ENCODE measurements around the gene MAGEF1.
A peak's percentile ranks its signal among the peaks of the same experiment; 100 is the strongest.
"Not testable (repeated sequence)": the region's sequence is repeated elsewhere in the genome, so short reads cannot be mapped to it uniquely, and the experiment has no call there.

Gene MAGEF1

GRCh38 chr3:184743248-184743647 is 31.4 kb upstream of the MAGEF1 start:
- no peak for DNase-seq (ENCODE audit: low read depth in 2 of 3, low spot score in 1 of 3)

GRCh38 chr3:184742676-184743135 is 30.8 kb upstream of the MAGEF1 start:
- no peak for DNase-seq (ENCODE audit: low read depth in 2 of 3, low spot score in 1 of 3)

DNA sequence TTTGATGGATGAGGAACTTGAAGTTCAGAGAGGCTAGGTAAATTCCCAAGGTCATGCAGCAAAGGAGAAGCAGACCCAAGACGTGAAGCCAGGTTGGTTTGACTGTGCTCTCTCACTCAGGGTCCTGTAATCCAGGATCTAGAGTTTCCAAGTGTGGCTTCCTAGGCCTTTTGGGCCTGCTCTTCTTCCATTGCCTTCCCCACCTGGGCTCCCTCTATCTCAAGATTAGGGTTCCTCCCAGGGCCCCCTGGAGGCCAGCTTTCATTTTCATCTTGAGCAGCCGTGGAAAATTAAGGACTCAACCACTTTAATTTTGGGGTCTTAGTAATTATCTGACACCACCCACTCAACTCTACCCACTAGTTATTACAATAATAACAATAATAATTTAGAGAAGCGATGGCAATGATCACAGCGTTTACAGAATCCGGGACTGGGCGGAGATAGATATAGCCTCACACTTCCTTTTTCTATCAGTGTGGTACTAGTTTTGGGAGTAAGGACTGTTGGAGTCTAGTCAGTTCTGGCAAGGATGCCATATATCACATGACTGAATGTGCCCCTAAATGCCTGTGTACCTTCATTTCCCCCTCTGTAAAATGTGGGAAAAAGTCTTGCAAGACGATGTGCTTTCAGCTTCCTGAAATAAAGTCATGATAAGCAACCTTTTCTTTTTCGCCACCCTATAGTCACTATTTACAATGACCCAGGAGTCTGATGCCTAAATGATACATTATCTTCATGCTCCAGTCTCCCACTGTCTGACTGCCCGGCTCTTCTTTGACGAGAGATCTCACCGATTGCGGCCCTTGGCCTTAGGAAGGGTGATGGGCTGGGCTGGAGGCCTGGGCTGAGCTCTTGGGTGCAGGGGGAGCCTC is 30.2 kb upstream of the MAGEF1 start:
- no peak for DNase-seq (ENCODE audit: low read depth in 2 of 3, low spot score in 1 of 3)

DNA sequence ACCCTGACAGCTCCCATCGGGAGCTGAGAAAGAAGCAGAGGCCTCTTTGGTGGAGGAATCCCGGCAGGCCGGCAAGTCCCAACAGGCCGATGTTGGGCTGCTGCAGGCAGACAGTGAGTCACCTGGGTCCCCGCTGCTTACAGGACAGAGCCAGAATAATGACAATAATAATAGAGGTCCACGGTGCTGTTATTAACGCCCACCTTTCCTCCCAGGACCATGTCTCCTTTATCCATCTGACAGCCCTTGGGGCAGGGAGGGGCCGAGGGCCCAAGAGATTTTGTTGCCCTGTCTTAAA is 29.3 kb upstream of the MAGEF1 start:
- no peak for DNase-seq (ENCODE audit: low read depth in 2 of 3, low spot score in 1 of 3)

DNA sequence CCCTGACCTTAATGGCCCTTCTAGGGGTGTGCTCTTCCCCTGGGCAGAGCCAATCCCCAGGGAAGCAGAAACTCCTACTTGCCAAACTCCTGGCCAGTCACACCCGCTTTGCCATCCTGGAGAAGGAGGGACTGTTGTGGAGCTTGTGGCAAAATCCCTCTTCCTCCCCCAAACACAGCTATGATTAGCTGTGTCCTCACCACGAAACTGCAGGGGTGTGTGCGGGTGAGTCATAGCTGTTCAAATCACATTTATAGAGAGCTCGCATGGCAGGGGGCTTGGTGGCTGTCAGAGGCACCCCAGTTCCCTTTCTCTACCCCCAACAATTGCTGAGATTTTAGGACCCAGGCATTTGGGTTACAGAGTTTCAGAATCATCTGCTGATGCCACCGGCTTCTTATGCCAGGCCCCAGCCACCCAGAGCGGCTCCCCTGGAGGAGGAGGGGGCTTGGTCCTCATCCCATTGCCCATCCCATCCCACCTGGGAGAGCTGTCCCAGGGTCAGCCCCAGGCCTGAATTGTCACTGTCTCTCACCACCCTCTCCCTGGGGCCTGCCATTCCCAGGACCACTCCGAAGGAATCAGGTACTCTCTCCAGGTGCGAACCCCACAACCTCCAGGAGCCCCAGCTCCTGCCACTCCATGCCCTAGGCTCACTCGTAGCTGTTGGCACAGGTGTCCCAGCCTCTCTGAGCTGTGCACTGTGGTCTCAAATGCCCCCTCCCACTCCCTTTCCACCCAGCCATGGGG is 28.8 kb upstream of the MAGEF1 start:
- DNase-seq (ENCODE audit: low read depth in 2 of 3, low spot score in 1 of 3) = peak in 2 of 3 donors; percentile 5 to 8

- no peak for DNase-seq (ENCODE audit: low read depth in 2 of 3, low spot score in 1 of 3)
Measured at GRCh38 chr3:184739594-184740505, 28.0 kb upstream of the MAGEF1 start.

DNA sequence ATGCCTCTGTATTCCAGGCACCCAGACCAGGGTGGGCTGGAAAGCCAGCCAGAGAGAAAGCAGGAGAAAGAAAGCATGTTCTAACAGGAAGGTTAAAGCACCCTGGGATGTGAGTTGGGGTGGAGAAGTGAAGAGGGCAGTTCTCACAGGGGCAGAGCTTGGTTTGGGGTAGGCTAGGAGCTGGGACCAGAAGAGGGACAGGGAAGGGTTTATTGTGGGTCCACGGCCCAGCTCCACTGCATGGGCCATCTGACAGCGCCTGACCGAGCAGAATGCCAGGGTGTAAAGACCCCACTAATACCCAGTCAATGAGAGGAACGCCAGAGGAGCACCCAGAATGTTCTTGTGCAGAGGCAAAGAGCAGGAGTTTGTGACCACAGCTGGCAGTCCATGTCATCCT is 27.1 kb upstream of the MAGEF1 start:
- no peak for DNase-seq (ENCODE audit: low read depth in 2 of 3, low spot score in 1 of 3)

- no peak for DNase-seq (ENCODE audit: low read depth in 2 of 3, low spot score in 1 of 3)
Measured at GRCh38 chr3:184738506-184738890, 26.6 kb upstream of the MAGEF1 start.

DNA sequence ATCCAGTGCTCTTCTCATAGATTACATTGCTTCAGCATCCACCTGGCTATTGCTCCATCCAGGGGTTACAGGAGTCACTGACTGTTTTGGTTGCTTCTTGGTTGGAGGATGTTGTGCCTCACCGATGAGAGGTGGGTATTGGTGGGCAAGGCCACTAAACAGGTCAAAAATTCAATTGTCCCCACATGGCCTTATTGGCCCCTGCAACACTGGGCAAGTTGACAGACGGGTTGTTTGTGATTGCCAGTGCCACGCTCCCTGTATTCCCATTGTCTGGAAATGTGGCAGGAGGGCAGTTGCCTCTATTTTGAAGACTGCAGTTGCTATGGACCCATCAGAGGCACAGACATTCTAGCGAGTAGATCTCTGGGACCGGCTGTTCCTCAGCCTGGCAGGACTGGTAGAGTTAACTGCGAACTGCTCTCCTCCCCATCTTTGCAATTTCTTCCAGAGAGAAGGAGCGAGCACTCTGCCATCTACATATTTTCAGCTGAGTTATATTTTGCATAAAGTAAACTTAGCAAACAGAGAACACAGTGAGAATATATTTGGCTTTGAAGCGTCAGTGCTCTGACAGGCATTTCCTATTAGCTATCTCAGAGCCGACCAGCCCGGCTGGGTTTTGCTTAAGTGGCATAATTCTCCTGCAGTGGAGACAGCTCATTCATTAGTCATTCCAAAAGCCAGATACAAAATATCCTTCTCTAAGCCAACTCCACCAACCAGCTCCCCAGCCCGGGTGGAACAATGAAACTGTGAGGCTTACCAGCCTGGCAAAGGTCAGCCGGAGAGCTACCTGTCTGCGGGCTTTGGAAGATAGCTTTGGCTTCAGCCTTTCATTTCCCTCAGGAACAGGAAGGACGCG is 26.0 kb upstream of the MAGEF1 start:
- DNase-seq (ENCODE audit: low read depth in 2 of 3, low spot score in 1 of 3) = no peak

GRCh38 chr3:184737063-184737462 is 25.2 kb upstream of the MAGEF1 start:
- DNase-seq (ENCODE audit: low read depth in 2 of 3, low spot score in 1 of 3) = no peak

DNA sequence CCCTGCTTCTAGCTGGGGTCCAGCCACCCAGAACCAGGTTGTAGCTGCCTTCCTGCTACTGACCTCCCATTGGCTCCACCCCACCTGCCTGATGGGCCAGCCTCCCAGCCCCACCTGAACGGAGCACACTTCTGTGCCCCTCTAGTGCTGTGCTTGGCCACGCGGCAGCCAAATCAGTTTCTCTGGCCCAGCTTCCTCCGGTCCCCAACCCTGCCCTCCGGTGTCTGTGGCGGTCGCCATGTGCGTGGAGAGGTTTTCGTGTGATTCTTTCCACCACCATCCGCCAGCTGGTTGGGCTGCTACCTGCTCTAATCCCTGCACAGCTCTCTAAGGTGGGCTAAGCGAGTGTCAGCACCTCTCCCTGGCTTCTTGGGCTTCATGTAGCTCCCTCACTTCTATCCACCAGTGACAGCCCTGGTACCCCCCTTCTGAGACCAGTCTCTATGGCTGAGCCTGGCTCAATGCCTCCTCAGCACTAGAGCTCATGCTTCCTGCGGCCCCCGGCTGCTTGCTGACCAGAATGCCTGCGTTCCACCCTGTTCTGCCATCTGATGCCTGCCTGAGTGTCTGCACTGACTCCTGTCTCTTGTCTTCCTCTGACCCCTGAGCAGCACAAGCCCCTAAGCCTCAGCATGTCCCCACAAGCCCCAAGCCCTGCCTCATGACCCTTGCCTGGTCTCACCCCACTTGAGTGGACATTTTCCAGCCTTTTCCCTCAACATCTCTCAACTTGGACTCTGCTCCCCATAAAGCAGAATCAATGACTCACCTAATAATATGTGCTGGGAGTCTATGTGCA is 23.2 kb upstream of the MAGEF1 start:
- DNase-seq (ENCODE audit: low read depth in 2 of 3, low spot score in 1 of 3) = no peak

GRCh38 chr3:184733971-184734608 is 22.2 kb upstream of the MAGEF1 start:
- no peak for DNase-seq (ENCODE audit: low read depth in 2 of 3, low spot score in 1 of 3)

- DNase-seq (ENCODE audit: low read depth in 2 of 3, low spot score in 1 of 3) = no peak
Measured at GRCh38 chr3:184733181-184733580, 21.3 kb upstream of the MAGEF1 start.

DNA sequence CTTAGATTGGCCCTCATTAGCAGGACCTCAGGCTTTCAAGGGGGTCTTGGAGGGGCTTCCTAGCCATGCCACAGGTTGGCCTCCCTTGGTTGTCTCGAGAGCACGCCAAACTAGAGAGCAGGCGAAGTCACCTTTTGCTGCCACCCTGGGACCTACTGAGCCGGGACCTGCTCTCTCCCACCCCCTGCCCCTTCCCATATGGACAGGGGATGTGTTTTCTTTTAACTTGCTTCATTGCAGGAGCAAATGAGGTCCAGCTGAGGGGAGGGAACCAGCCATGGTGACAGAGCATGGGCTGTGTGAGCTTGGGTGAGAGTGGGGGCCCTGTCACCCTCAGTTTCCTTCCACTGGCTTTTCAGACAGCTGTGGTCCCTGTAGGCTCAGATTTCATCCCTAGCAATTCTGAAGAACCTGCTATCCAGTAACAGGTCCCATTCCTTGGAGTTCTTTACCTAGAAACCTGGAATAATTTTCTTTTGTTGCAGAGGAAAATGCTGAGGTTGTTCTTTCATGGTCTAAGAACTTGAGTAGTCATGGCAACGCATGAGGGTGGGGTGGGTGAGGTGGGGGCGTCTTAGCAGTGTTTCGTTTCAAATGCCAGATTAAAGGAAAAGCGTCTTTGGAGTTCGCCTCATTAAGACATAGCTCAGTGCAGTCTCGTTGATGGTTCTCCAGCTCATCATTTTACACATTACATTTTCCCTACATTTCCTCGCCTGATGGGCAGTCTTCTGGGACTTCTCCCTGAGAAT is 20.1 kb upstream of the MAGEF1 start:
- no peak for DNase-seq (ENCODE audit: low read depth in 2 of 3, low spot score in 1 of 3)

DNA sequence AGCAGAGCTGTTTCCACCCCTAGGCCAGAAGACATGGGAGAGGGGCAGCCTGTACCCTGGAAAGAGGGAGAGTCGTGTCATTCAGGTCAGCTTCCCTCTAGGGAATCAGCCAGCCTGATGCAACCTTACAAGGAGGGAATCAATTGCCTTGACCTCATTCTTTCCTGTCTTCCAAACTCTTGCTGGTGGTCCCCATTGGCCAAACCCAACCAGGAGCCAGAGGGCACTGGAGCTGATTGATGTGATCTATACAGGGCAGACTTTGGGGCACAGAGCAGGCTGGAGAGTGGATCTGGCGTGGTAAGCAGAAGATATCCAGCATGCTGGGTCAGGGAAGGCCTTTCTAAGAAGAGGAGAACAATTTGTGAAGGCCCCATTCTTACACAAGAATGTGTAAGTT is 19.1 kb upstream of the MAGEF1 start:
- DNase-seq (ENCODE audit: low read depth in 2 of 3, low spot score in 1 of 3) = no peak

GRCh38 chr3:184729154-184729553 is 17.3 kb upstream of the MAGEF1 start:
- DNase-seq (ENCODE audit: low read depth in 2 of 3, low spot score in 1 of 3) = not testable (repeated sequence)

DNA sequence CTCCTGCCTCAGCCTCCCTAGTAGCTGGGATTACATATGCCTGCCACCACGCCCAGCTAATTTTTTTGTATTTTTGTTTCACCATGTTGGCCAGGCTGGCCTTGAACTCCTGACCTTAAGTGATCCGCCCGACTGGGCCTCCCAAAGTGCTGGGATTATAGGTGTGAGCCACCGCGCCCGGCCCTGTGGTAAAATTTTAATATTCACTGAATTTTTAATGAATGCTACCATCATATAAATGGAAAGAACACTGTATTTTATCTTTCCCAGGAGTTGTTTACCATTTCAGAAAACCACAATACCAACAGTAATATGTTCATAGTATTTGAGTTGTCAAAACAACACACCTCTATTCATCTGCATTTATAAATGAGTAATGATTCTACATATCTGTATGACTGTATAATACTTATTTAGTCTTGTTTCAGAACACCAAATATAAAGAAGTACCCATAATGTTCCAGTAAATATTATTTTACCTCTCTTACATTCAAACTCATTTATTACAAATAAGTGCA is 16.2 kb upstream of the MAGEF1 start:
- DNase-seq (ENCODE audit: low read depth in 2 of 3, low spot score in 1 of 3) = no peak

- DNase-seq (ENCODE audit: low read depth in 2 of 3, low spot score in 1 of 3) = peak; percentile 11 to 47 (median 20)
Measured at GRCh38 chr3:184727357-184728009, 15.6 kb upstream of the MAGEF1 start.

All from stimulated activated CD4-positive, alpha-beta T cell treated with anti-CD3 and anti-CD28 coated beads, Interleukin-12 subunit alpha, Interleukin-12 subunit beta, amount 100 ng/mL, for 48 hours (primary cell).